ENCODE results near the gene PTPRA. TPM values are rescaled to one million over a fixed set of nuclear protein-coding genes. Genes with fewer than 3 reads are reported as not detected.

PTPRA gene
- total RNA-seq, 4 donors from 2014 or later: 73.4 to 110 (median 93.1) TPM

DNA sequence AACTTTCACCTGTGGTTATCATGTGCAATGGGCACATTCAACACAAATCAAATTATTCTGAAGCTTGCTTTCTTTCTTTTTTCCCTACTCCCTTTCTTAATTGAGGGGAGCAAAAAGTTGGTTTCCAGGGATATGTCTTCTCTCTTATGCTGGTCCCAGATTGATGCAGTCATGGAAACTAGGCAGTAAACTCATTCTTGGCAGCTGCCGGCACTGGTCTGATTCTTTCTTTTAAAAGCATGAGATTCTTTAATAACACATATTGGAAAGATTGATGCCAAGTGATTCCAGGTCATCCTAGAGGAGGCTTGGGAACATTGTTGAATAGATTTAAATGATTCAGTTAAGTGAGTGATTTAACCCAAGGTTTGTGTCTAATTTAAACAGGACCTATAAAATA lies 29.0 kb downstream of the PTPRA start:
- intact Hi-C loops (cut with DNase I): no loop called here
- DNase-seq: no peak
- Histone ChIP-seq H3K27me3 (no peaks in the 10 kb centered on the region), H3K27ac (no peak overlapping the region), H3K9me3 (no peaks in the 10 kb centered on the region), H3K4me3 (replicated peaks in 1 of 3) (no peak overlapping the region), H3K36me3 (no peaks in the 10 kb centered on the region), H3K4me1 (no peaks in the 10 kb centered on the region)
- 21 to 31% methylated on average over 1 of the region's 1 CpG for WGBS, 2 donors
- TF ChIP-seq, protein P1, sequence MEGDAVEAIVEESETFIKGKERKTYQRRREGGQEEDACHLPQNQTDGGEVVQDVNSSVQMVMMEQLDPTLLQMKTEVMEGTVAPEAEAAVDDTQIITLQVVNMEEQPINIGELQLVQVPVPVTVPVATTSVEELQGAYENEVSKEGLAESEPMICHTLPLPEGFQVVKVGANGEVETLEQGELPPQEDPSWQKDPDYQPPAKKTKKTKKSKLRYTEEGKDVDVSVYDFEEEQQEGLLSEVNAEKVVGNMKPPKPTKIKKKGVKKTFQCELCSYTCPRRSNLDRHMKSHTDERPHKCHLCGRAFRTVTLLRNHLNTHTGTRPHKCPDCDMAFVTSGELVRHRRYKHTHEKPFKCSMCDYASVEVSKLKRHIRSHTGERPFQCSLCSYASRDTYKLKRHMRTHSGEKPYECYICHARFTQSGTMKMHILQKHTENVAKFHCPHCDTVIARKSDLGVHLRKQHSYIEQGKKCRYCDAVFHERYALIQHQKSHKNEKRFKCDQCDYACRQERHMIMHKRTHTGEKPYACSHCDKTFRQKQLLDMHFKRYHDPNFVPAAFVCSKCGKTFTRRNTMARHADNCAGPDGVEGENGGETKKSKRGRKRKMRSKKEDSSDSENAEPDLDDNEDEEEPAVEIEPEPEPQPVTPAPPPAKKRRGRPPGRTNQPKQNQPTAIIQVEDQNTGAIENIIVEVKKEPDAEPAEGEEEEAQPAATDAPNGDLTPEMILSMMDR (IDR thresholded peaks at IDR 0.05): no peak
- no peak for TF ChIP-seq POLR2A (IDR thresholded peaks at IDR 0.05)

DNA sequence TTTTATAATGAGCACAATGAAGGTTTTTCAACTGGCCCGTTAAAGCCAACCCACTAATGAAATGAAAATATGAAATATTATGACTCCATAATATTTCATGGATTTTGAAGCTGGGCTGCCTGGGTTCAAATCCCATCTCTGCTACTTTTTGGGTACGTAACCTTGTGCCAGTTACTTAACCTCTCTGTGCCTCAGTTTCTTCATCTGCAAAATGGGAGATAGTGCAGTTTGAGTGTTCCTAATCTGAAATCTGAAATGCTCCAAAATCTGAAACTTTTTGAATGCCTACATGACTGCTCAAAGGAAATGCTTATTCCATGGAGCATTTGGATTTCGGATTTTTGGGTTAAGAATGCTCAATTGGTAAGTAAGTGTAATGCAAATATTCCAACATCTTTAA lies 29.5 kb downstream of the PTPRA start:
- Histone ChIP-seq H3K36me3 (no peaks in the 10 kb centered on the region), H3K9me3 (no peaks in the 10 kb centered on the region), H3K27ac (no peak overlapping the region), H3K27me3 (no peaks in the 10 kb centered on the region), H3K4me3 (replicated peaks in 1 of 3) (no peak overlapping the region), H3K4me1 (no peaks in the 10 kb centered on the region)
- 93 to 96% methylated on average over 3 of the region's 3 CpGs for WGBS, 2 donors
- intact Hi-C loops (cut with DNase I): no loop called here
- TF ChIP-seq, protein P1 (IDR thresholded peaks at IDR 0.05): no peak
- TF ChIP-seq POLR2A (IDR thresholded peaks at IDR 0.05): no peak
- DNase-seq: no peak

DNA sequence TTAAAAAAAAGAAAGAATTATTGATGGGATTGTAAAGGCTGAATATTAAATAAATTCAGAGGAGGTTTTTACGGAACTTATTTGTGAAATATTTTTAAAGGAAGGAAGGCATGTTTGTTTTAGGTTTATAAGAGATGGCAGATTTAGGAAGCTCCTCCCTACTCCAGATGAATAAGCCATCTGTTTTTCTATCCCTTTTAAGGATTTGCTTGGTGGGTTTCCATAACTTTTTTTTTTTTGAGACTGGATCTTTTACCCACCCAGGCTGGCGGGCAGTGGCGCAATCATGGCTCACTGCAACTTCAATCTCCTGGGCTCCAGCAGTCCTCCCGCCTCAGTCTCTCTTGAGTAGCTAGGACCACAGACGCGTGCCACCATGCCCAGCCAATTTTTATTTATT lies 30.4 kb downstream of the PTPRA start:
- Histone ChIP-seq H3K27me3 (no peaks in the 10 kb centered on the region), H3K4me1 (no peaks in the 10 kb centered on the region), H3K4me3 (replicated peaks in 1 of 3) (no peak overlapping the region), H3K27ac (no peak overlapping the region), H3K36me3 (no peaks in the 10 kb centered on the region), H3K9me3 (no peaks in the 10 kb centered on the region)
- intact Hi-C loops (cut with DNase I): no loop called here
- WGBS, 2 donors: 98% methylated on average over 6 of the region's 6 CpGs
- no peak for TF ChIP-seq POLR2A (IDR thresholded peaks at IDR 0.05)
- TF ChIP-seq, protein P1 (IDR thresholded peaks at IDR 0.05): no peak
- DNase-seq: no peak

DNA sequence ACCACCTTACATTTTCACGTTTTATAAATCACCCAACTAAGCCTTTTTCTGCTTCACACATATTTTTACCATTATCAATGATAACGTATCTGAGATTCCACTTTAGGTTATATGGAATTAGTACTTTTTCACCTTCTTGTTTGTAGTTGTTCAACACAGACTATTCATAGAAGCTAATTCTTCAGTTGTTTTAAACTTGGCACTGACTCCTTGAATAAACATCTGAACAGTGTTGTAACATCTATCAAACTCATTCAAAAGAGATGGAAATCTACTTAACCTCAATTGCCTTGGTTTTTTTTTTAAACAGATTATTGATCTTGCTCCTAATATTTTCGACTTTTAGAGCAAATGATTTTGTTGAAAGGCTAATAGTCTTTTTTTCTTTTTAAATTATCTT lies 34.2 kb downstream of the PTPRA start:
- no peaks in the 10 kb centered on the region for H3K9me3 ChIP-seq
- WGBS, 2 donors: 87 to 90% methylated on average over 3 of the region's 3 CpGs
- TF ChIP-seq POLR2A (IDR thresholded peaks at IDR 0.05): no peak
- TF ChIP-seq, protein P1 (IDR thresholded peaks at IDR 0.05): no peak
- DNase-seq: no peak
- intact Hi-C loops (cut with DNase I): no loop called here
- H3K27me3 ChIP-seq: no peaks in the 10 kb centered on the region
- no peaks in the 10 kb centered on the region for H3K36me3 ChIP-seq
- H3K4me3 ChIP-seq (replicated peaks in 1 of 3): no peak overlapping the region
- H3K27ac ChIP-seq: no peak overlapping the region
- H3K4me1 ChIP-seq: no peaks in the 10 kb centered on the region

DNA sequence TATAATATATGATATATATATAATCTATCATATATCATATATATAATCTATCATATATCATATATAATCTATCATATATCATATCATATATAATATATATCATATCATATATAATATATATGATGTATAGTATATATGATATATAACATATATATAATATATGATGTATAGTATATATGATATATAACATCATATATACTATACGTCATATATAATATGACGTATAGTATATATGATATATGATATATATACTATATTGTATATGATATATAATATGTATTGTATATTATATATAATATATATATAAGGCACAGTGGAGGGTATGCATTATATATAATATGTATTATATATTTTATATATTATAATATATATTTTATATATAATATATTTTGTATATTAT lies 36.7 kb downstream of the PTPRA start:
- H3K27me3 ChIP-seq: no peaks in the 10 kb centered on the region
- no peak overlapping the region for H3K27ac ChIP-seq
- 97 to 100% methylated on average over 2 of the region's 2 CpGs for WGBS, 2 donors
- H3K4me1 ChIP-seq: no peaks in the 10 kb centered on the region
- no peak overlapping the region for H3K4me3 ChIP-seq (replicated peaks in 1 of 3)
- no peaks in the 10 kb centered on the region for H3K9me3 ChIP-seq
- DNase-seq: no peak
- TF ChIP-seq, protein P1 (IDR thresholded peaks at IDR 0.05): no peak
- no peak for TF ChIP-seq POLR2A (IDR thresholded peaks at IDR 0.05)
- intact Hi-C loops (cut with DNase I): no loop called here
- no peaks in the 10 kb centered on the region for H3K36me3 ChIP-seq

Data from thyroid gland (tissue), 4 donors.